Fibroblast of the aortic adventitia (primary cell): ENCODE measurements around the gene CELF5. TPM values are rescaled to one million over a fixed set of nuclear protein-coding genes. Genes with fewer than 3 reads are reported as not detected.
"Not testable (repeated sequence)": the region's sequence is repeated elsewhere in the genome, so short reads cannot be mapped to it uniquely, and the experiment has no call there.

Experiments
- DNase-seq: peaks from one replicate; pipeline ENCODE4 v3.0.0-alpha.2; 2010; ENCODE audit warnings: low read depth
- H3K4me3 ChIP-seq: 2 replicates; pipeline ENCODE4 v1.5.1; 2011; ENCODE audit warnings: low read depth, mild to moderate bottlenecking, control low read depth, low read length, moderate library complexity
- CTCF ChIP-seq: IDR thresholded peaks from 2 replicates; pipeline ENCODE4 v1.5.1; 2011; ENCODE audit warnings: mild to moderate bottlenecking, low read length, control low read depth, inconsistent platforms; ENCODE audit not compliant: insufficient read depth
- total RNA-seq: library from RNA; depleted of rRNA; stranded (reverse); fragments of >200 nt; gene quantifications from 2 replicates; pipeline ENCODE4 v1.2.3, GENCODE V29; 2012; ENCODE audit warnings: low replicate concordance

The CELF5 gene
- total RNA-seq, 1 donor: not detected

- H3K4me3 ChIP-seq: no peak overlapping the region
- peak; percentile 61 for DNase-seq
- no peak for TF ChIP-seq CTCF
These were observed 111.2 kb downstream of the CELF5 start for GRCh38 chr19:3335431-3336350.

- H3K4me3 ChIP-seq: no peak overlapping the region
- TF ChIP-seq CTCF: no peak
- DNase-seq: no peak
These were observed 111.9 kb downstream of the CELF5 start for GRCh38 chr19:3336351-3336679.

- no peak overlapping the region for H3K4me3 ChIP-seq
- DNase-seq: peak; percentile 80
- no peak for TF ChIP-seq CTCF
These were observed 112.4 kb downstream of the CELF5 start for GRCh38 chr19:3336680-3337523.

GRCh38 chr19:3338541-3339181, 114.2 kb downstream of the CELF5 start:
- no peak overlapping the region for H3K4me3 ChIP-seq
- DNase-seq: no peak
- TF ChIP-seq CTCF: no peak

- DNase-seq: no peak
- TF ChIP-seq CTCF: no peak
- no peak overlapping the region for H3K4me3 ChIP-seq
These were observed 115.9 kb downstream of the CELF5 start for GRCh38 chr19:3340340-3340739.

- no peak for TF ChIP-seq CTCF
- no peak for DNase-seq
- no peak overlapping the region for H3K4me3 ChIP-seq
These were observed 117.8 kb downstream of the CELF5 start for GRCh38 chr19:3342246-3342645.

GRCh38 chr19:3342962-3343361, 118.5 kb downstream of the CELF5 start:
- H3K4me3 ChIP-seq, DNase-seq: not testable (repeated sequence)
